ENCODE data around the gene TBR1.

The TBR1 gene

GRCh38 chr2:161430386-161430785, 14.3 kb downstream of the TBR1 start:
- DNase-seq = no peak

GRCh38 chr2:161432107-161432506, 16.0 kb downstream of the TBR1 start:
- DNase-seq = no peak

- DNase-seq = no peak
Measured at GRCh38 chr2:161434118-161434517, 18.0 kb downstream of the TBR1 start.

- no peak for DNase-seq
Measured at GRCh38 chr2:161436411-161436810, 20.3 kb downstream of the TBR1 start.

GRCh38 chr2:161438598-161438997, 22.5 kb downstream of the TBR1 start:
- DNase-seq = no peak

GRCh38 chr2:161445097-161445496, 29.0 kb downstream of the TBR1 start:
- DNase-seq = no peak

GRCh38 chr2:161448431-161448830, 32.3 kb downstream of the TBR1 start:
- no peak for DNase-seq

- no peak for DNase-seq
Measured at GRCh38 chr2:161471631-161472030, 55.5 kb downstream of the TBR1 start.

- DNase-seq = no peak
Measured at GRCh38 chr2:161474920-161475319, 58.8 kb downstream of the TBR1 start.

All from activated CD4-positive, alpha-beta T cell treated with anti-CD3 and anti-CD28 coated beads, Interleukin-2, amount 50 U/mL, for 1 hour (primary cell).